ENCODE measurements around the gene CTNND1. TPM values are rescaled to one million over a fixed set of nuclear protein-coding genes. Genes with fewer than 3 reads are reported as not detected.

Gene CTNND1
- total and polyA plus RNA-seq, 2 of the 4 experiments (the other 2 are of a cell fraction) = 88.5 to 229 TPM

GRCh38 chr11:57787920-57788702, 26.5 kb downstream of the CTNND1 start (continued):
- TF ChIP-seq CHD1 (IDR thresholded peaks at IDR 0.05; ENCODE audit: low read depth, low read length) = no peak

- no peak overlapping the region for H2AK5ac ChIP-seq (ENCODE audit: low read depth, low read length)
- no peak overlapping the region for H3K4ac ChIP-seq (ENCODE audit: low read depth, low read length)
- H2BK15ac ChIP-seq (ENCODE audit: low read depth, low read length) = no peak overlapping the region
- dilution Hi-C loops (cut with HindIII; ENCODE audit: low sequenced_read_pairs, unreplicated experiment) (no loop called here), intact Hi-C loops (cut with micrococcal nuclease) (no loop called here), in situ Hi-C loops (cut with MboI; ENCODE audit: low sequenced_read_pairs) (no loop called here)
- H3K36me3 ChIP-seq (ENCODE audit: control insufficient read depth, insufficient read depth, low read length) = peaks cover 18% of the 10 kb centered on the region
- ChIA-PET POLR2A (ENCODE audit: unreplicated experiment) (no interaction called here), CTCF (interaction anchor here (1.1 to 1.3 kb wide), 2 partner anchors 12 to 17 kb away, joined by 4 to 5 read pairs; no protein-coding TSS in a partner anchor)
- H3K9ac ChIP-seq (ENCODE audit: low read depth, low read length) = no peak overlapping the region
- ATAC-seq (ENCODE audit: low read depth) (no peak), DNase-seq (no peak)
- H4K20me1 ChIP-seq (ENCODE audit: insufficient read depth, low read length) = peaks cover 93% of the 10 kb centered on the region
- no peak overlapping the region for H3K18ac ChIP-seq (ENCODE audit: low read depth, low read length)
- peaks cover 18% of the 10 kb centered on the region for H3K9me1 ChIP-seq (ENCODE audit: insufficient read depth, low read length)
- H3K4me2 ChIP-seq (ENCODE audit: low read depth, low read length) = no peak overlapping the region
- H2BK120ac ChIP-seq (ENCODE audit: low read depth, low read length) = no peak overlapping the region
- no peak overlapping the region for H2AK9ac ChIP-seq (replicated peaks; ENCODE audit: low read depth, low read length, poor library complexity)
- peaks cover 14 to 83% of the 10 kb centered on the region in 2 experiments; a peak in 3 of 4 replicates for H3K79me1 ChIP-seq (ENCODE audit: low read depth in 1 of 2, low read length in 2 of 2)
- no peak overlapping the region; the same call in 1 of the 2 replicates for H3K27ac ChIP-seq (ENCODE audit: insufficient read depth, low read length)
- no peaks in the 10 kb centered on the region for H3K27me3 ChIP-seq (ENCODE audit: control insufficient read depth, insufficient read depth, low read length)
- no peak overlapping the region for H3K23ac ChIP-seq (ENCODE audit: low read depth, low read length)
- no peak overlapping the region for H3K56ac ChIP-seq (ENCODE audit: extremely low read depth, insufficient read depth, low read length)
- no peak overlapping the region for H2BK5ac ChIP-seq (ENCODE audit: low read depth, low read length, poor library complexity, severe bottlenecking)
- no peaks in the 10 kb centered on the region for H3K9me3 ChIP-seq (ENCODE audit: control insufficient read depth, insufficient read depth, low read length)
- no peak overlapping the region for H2AFZ ChIP-seq (replicated peaks; ENCODE audit: low read length, poor library complexity)
- no peak overlapping the region for H3K14ac ChIP-seq (replicated peaks; ENCODE audit: low read depth, low read length)
- BruUV-seq (replicated peaks) = no TSS peak
- peaks cover 13% of the 10 kb centered on the region for H3K4me1 ChIP-seq (ENCODE audit: control insufficient read depth, insufficient read depth, low read length)
- no peak overlapping the region for H3K4me3 ChIP-seq (ENCODE audit: insufficient read depth, low read depth, low read length)
- no peak overlapping the region for H4K91ac ChIP-seq (ENCODE audit: insufficient read depth, low read depth, low read length)
- H2BK20ac ChIP-seq (ENCODE audit: low read depth, low read length) = no peak overlapping the region
- no peak overlapping the region for H4K8ac ChIP-seq (ENCODE audit: low read depth in 2 of 2, low read length in 2 of 2)
- H4K5ac ChIP-seq (ENCODE audit: low read depth, low read length) = no peak overlapping the region
- TF ChIP-seq FOS (IDR thresholded peaks at IDR 0.05; ENCODE audit: low read depth, low read length) (no peak), ELK1 (IDR thresholded peaks at IDR 0.05; ENCODE audit: borderline replicate concordance, low read depth, low read length) (no peak), CTCF (conservative IDR thresholded peaks at IDR 0.05; ENCODE audit: low read depth, low read length) (no peak), MXI1 (IDR thresholded peaks at IDR 0.05; ENCODE audit: borderline replicate concordance, low read depth, low read length) (no peak), NFE2L2 (IDR thresholded peaks at IDR 0.05; ENCODE audit: low read depth, low read length) (no peak), BHLHE40 (IDR thresholded peaks at IDR 0.05; ENCODE audit: low read depth, low read length) (no peak), RCOR1 (IDR thresholded peaks at IDR 0.05; ENCODE audit: insufficient replicate concordance, low read length) (no peak), SMC3 (IDR thresholded peaks at IDR 0.05; ENCODE audit: low read depth, low read length) (no peak), POLR2A (IDR thresholded peaks at IDR 0.05; ENCODE audit: low read depth, low read length) (no peak), RAD21 (IDR thresholded peaks at IDR 0.05; ENCODE audit: low read length) (no peak), RFX5 (IDR thresholded peaks at IDR 0.05; ENCODE audit: low read depth, low read length) (no peak), CEBPB (IDR thresholded peaks at IDR 0.05; ENCODE audit: low read depth, low read length) (no peak), USF2 (IDR thresholded peaks at IDR 0.05; ENCODE audit: low read depth, low read length) (no peak)
Observed at GRCh38 chr11:57788703-57789088, 27.1 kb downstream of the CTNND1 start.

All from IMR-90 (cell line).